Measurements from ENCODE around the gene NRDE2.

Gene NRDE2

GRCh38 chr14:90287791-90288190, 44.0 kb downstream of the NRDE2 start:
- Histone ChIP-seq H3K27me3 (ENCODE audit: insufficient read depth, poor library complexity, severe bottlenecking) (no peaks in the 10 kb centered on the region), H3K4me3 (replicated peaks; ENCODE audit: insufficient read depth, low read length) (no peak overlapping the region), H3K27ac (replicated peaks) (0 out of 2 replicates have a peak overlapping the region, but pooled peaks have one; percentile 19)
- DNase-seq (ENCODE audit: low read depth in 1 of 2, low spot score in 1 of 2) = no peak
- no peak for TF ChIP-seq GABPA (IDR thresholded peaks at IDR 0.05; ENCODE audit: low read depth)

GRCh38 chr14:90281756-90282155, 50.0 kb downstream of the NRDE2 start:
- H3K27me3 ChIP-seq (ENCODE audit: insufficient read depth, poor library complexity, severe bottlenecking) = no peaks in the 10 kb centered on the region

DNA sequence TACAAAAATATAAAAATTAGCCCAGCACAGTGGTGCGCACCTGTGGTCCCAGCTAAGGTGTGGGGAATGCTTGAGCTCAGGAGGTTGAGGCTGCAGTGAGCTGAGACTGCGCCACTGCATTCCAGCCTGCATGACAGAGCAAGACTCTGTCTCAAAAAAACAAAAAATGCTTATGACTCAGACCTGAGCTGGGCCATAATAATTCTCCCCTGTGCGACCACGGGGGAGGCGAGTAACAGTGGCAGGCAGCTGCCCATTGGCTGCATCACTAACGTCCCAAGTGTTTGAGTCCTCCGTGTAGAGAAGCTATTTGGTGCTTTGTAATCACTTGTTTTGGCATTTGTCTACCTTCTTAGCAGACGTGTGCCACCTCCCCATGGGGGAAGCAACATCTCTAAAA, 50.5 kb downstream of the NRDE2 start:
- TF ChIP-seq CTCF (IDR thresholded peaks at IDR 0.05; ENCODE audit: insufficient read depth, low read length) (no peak), GABPA (IDR thresholded peaks at IDR 0.05; ENCODE audit: low read depth) (no peak), POLR2AphosphoS5 (IDR thresholded peaks at IDR 0.05; ENCODE audit: low read depth) (no peak), SPI1 (IDR thresholded peaks at IDR 0.05; ENCODE audit: borderline replicate concordance, low read depth) (no peak)
- TF ChIP-seq, protein P1, sequence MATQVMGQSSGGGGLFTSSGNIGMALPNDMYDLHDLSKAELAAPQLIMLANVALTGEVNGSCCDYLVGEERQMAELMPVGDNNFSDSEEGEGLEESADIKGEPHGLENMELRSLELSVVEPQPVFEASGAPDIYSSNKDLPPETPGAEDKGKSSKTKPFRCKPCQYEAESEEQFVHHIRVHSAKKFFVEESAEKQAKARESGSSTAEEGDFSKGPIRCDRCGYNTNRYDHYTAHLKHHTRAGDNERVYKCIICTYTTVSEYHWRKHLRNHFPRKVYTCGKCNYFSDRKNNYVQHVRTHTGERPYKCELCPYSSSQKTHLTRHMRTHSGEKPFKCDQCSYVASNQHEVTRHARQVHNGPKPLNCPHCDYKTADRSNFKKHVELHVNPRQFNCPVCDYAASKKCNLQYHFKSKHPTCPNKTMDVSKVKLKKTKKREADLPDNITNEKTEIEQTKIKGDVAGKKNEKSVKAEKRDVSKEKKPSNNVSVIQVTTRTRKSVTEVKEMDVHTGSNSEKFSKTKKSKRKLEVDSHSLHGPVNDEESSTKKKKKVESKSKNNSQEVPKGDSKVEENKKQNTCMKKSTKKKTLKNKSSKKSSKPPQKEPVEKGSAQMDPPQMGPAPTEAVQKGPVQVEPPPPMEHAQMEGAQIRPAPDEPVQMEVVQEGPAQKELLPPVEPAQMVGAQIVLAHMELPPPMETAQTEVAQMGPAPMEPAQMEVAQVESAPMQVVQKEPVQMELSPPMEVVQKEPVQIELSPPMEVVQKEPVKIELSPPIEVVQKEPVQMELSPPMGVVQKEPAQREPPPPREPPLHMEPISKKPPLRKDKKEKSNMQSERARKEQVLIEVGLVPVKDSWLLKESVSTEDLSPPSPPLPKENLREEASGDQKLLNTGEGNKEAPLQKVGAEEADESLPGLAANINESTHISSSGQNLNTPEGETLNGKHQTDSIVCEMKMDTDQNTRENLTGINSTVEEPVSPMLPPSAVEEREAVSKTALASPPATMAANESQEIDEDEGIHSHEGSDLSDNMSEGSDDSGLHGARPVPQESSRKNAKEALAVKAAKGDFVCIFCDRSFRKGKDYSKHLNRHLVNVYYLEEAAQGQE (IDR thresholded peaks at IDR 0.05; ENCODE audit: insufficient replicate concordance, low read depth) = no peak
- Histone ChIP-seq H3K4me3 (replicated peaks; ENCODE audit: insufficient read depth, low read length) (no peak overlapping the region), H3K27ac (replicated peaks) (no peak overlapping the region), H3K27me3 (ENCODE audit: insufficient read depth, poor library complexity, severe bottlenecking) (no peaks in the 10 kb centered on the region)
- no peak for DNase-seq (ENCODE audit: low read depth in 1 of 2, low spot score in 1 of 2)

More at GRCh38 chr14:90281756-90282155, 50.0 kb downstream of the NRDE2 start:
- Histone ChIP-seq H3K27ac (replicated peaks) (no peak overlapping the region), H3K4me3 (replicated peaks; ENCODE audit: insufficient read depth, low read length) (no peak overlapping the region)
- no peak for DNase-seq (ENCODE audit: low read depth in 1 of 2, low spot score in 1 of 2)
- TF ChIP-seq SPI1 (IDR thresholded peaks at IDR 0.05; ENCODE audit: borderline replicate concordance, low read depth) (no peak), CTCF (IDR thresholded peaks at IDR 0.05; ENCODE audit: insufficient read depth, low read length) (no peak), GABPA (IDR thresholded peaks at IDR 0.05; ENCODE audit: low read depth) (no peak), POLR2AphosphoS5 (IDR thresholded peaks at IDR 0.05; ENCODE audit: low read depth) (no peak)
- TF ChIP-seq, protein P1 (IDR thresholded peaks at IDR 0.05; ENCODE audit: insufficient replicate concordance, low read depth) = no peak

GRCh38 chr14:90280096-90280495, 51.6 kb downstream of the NRDE2 start:
- no peak overlapping the region for H3K4me3 ChIP-seq (replicated peaks; ENCODE audit: insufficient read depth, low read length)
- no peaks in the 10 kb centered on the region for H3K27me3 ChIP-seq (ENCODE audit: insufficient read depth, poor library complexity, severe bottlenecking)
- TF ChIP-seq SPI1 (IDR thresholded peaks at IDR 0.05; ENCODE audit: borderline replicate concordance, low read depth) (no peak), GABPA (IDR thresholded peaks at IDR 0.05; ENCODE audit: low read depth) (no peak), CTCF (IDR thresholded peaks at IDR 0.05; ENCODE audit: insufficient read depth, low read length) (no peak), POLR2AphosphoS5 (IDR thresholded peaks at IDR 0.05; ENCODE audit: low read depth) (no peak)
- TF ChIP-seq, protein P1 (IDR thresholded peaks at IDR 0.05; ENCODE audit: insufficient replicate concordance, low read depth) = no peak
- DNase-seq (ENCODE audit: low read depth in 1 of 2, low spot score in 1 of 2) = no peak
- H3K27ac ChIP-seq (replicated peaks) = no peak overlapping the region

Data from HL-60 (cell line).